ELR (cell line): Measurements from ENCODE around the gene AMBRA1.

Experiments
- DNase-seq: peaks from one replicate; pipeline ENCODE4 v3.0.0-alpha.2; 2015; ENCODE audit warnings: low read depth

Gene AMBRA1

GRCh38 chr11:46367244-46367915, 226.4 kb downstream of the AMBRA1 start:
- peak; percentile 69 for DNase-seq

- DNase-seq, result no peak
Measured at GRCh38 chr11:46366661-46367161, 227.1 kb downstream of the AMBRA1 start.

DNA sequence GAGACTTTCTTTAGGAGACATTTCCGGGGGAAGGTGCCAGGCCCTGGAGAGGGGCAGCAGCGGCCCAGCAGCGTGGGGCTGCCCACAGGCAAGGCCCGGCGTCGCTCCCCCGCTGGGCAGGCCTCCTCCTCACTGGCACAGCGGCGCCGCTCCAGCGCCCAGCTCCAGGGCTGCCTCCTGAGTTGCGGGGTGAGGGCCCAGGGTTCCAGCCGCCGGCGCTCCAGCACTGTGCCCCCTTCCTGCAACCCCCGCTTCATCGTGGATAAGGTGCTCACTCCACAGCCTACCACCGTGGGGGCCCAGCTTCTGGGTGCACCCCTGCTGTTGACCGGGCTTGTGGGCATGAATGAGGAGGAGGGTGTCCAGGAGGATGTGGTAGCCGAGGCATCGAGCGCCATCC, 227.6 kb downstream of the AMBRA1 start:
- DNase-seq, result no peak

DNA sequence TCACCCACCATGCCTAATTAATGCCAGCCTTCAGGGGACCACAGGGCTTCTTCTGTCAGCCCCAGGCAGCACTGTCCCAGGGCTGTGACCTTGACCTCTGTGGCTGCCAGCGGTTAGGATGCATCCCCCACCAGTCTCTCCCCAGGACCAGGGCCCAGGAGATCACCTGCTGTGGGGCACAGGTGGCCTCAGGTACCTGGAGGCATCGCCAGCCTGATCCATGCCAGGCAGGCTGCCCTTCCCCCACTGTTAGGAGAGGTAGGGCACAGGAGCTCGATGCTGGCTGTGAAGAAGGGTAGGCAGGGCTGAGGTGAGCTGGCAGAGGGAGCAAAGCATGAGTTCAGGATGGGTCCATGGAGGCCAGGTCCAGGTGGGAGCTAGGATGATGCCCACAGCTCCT, 229.0 kb downstream of the AMBRA1 start:
- no peak for DNase-seq

GRCh38 chr11:46364056-46364455, 229.8 kb downstream of the AMBRA1 start:
- peak; percentile 82 for DNase-seq

- peak; percentile 79 for DNase-seq
Measured at GRCh38 chr11:46363455-46364005, 230.3 kb downstream of the AMBRA1 start.

GRCh38 chr11:46363031-46363407, 230.8 kb downstream of the AMBRA1 start:
- DNase-seq, result peak; percentile 88

DNA sequence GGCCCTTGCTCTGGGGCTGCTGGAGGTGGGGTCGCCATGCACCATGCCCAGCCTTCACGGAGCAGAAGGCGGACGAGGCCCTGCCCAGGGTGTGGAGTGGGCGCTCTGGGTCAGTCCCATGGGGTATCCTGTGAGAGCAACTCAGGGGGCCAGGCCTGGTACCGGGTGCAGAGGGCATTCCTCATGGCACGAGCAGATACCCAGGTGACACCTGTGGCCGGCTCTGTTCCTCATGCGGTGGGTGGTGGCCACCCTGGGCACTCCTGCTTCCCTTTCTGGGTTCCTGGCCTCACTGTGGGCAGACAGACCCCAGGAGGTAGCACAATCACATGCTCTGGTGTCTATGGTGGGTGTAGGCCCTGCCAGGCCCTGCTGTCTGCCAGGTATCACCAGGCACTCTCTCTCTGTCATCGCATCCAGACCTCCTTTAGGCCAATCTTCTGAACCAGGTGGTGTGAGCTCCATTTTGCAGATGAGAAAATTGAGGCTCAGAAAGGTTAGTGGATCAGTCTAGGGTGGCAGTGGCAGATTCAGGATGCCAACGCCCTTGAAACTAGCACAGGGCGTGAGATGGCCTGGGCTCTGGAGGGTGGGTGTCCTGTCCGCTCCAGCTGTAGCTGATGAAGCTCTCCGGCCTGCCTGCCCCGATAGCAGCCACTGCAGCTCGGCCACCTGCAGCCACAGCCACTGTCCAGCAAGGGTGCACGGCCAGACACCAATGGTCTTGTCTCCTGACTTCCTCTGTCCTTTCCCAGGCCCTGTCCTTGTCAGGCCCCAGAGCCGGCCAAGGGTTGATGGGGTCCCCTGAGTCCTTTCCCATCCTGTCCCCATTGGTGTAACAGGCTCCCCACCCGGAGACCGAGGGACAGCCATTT, 231.4 kb downstream of the AMBRA1 start:
- DNase-seq, result no peak

DNA sequence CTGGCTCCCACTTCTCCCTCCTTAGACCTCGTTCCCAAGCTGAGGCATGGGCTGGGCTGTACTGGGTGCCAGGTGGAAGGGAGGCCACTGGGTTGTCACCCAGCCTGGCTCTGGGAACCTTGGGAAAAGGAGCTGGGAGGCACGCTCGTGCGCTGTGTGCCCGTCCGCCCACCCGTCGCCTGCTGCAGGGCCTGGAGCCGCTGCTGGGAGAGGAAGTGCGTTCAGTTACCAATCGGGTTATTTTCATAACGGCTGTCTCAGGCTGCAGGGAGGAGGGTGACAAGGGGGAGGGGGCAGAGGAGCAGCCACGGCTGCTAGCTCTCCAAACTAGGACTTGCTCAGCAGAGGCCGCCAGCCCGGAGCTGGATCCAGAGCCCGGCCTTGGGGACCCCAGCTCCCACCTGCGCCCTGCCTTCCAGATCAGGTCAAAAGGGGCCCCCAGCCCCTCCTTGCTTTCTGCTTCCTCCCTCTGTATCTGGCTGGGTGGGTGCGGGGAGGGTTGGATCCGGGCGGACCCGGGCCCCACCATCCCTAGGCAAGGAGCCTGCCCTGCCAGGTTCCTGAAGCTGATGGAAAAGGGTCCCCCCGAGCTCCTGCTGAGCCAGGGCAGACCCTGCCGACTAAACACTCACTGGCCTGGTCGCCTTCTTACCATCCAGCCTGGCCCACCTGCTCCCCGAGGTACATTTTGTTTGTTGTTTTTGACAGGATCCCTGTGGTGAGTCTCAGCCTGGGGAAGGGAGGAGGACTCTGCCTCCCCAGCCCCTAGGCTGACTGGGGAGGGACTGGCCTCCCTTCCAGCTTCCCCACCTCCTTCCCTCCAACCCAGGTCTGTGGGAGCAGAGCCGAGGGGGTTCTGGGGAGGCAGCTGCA, 232.3 kb downstream of the AMBRA1 start:
- DNase-seq, result no peak

DNA sequence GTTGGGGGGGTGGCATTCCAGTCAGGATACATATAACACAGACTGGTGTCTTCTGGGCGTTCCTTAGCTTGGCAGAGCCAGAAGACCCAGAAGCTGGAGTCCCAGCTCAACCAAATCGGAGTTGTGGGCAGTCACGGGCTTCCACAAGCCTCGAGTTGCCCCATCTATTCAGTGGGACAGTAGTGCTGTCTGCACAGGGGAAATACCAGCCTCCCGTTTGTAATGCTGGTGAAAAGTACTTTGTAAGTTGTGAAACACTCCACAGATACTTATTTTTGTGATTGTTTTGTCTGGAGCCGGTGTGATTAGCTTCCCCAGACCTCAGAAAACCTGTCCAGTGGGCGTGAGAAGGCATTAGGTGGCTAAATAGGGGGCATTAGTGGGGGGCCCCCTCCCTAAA, 232.9 kb downstream of the AMBRA1 start:
- DNase-seq, result no peak

DNA sequence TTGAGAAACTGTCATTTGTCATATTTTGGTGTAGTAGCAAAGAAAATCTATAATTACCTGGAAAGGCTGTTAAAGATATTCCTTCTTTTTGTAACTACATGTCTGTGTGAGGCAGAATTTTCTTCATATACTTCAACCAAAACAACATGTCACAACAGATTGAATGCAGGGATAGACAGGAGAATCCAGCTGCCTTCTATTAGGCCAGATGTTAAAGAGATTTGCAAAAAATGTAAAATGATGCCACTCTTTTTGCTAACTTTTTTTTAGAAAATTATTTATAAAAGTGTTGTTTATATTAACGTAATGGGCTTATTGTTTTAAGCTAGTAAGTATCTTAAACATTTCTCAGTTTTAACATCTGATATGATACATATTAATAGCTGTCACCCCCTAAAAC, 233.9 kb downstream of the AMBRA1 start:
- no peak for DNase-seq

DNA sequence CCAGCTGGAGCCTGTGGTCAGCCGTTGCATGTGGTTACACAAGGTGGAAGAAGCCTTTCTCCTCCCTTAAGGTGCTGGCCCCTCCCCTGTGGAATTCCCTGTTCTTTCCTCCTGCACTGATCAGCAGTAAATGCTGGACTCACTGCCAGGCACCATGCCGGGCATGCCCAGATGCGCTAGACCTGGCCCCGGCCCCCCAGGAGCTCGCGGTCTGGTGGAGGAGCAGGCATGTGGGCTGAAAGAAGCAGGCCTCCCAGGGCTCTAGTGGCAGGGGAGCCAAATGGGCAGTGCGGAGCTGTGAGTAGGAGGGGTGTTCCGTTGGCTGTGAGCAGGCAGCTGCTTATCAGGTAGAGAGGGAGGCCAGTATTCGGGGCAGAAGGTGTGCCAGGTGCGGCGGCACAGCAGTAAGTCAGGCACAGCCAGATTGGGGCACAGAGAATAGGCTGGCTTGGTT, 236.3 kb downstream of the AMBRA1 start:
- DNase-seq, result no peak

- DNase-seq, result peak; percentile 67
Measured at GRCh38 chr11:46356924-46357482, 236.8 kb downstream of the AMBRA1 start.

DNA sequence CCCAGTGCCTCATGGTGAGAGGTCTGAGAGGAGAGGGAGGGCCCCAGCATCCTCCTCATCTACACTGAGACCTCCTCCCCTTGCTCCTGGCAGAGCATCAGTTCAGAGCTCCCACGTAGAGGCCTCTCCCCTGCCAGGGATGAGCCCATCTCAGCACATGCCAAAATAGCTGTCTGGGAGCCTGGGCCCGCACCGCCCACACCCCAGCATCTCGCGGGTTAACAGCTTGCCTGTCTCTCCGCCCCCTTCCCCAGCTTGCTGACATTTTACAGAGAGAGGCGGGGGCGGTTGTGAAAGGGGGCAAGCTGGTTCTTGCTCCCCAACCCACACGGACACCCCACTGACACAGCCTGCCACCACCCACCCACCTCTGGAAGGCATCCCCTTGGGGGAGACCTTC, 240.1 kb downstream of the AMBRA1 start:
- DNase-seq, result no peak

DNA sequence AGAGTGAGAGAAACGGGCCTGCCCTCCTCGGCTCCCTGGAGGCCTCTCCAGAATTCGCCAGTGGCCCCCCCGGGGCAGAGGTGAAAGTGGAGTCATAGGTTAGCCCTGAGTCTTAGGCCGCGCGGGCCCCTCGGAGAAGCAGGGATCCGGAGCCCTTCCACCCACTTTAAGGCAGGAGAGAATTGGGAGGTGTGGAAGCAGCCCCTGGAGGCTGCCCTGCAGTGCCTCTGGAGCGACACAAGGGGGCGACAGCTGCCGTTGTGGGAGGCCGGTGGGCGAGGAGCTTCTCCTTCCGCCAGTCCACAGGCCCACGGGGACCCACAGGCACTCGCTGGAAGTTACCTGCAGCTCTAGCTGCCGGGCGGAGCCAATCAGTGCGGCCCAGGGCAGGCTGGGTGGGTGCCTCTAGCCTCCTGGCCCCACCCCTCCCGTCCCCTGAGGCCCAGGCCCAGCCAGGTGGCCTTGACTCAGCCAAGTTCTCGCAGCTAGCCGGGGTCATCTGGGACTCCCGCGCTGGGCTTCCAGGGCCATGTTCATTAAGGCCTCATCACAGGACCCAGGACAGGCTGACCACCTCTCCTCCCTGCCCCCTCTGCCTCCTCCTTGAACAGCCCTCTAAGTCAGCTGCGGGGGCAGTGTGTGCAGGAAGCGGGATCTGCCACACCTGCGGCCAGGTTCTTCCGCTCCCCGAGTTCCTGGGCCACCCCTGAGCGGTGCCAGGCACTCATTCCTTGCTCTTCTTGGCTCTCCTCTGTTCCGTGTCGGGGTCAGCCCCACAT, 241.6 kb downstream of the AMBRA1 start:
- DNase-seq, result peak; percentile 56

GRCh38 chr11:46351606-46352005, 242.2 kb downstream of the AMBRA1 start:
- DNase-seq, result no peak

GRCh38 chr11:46351148-46351547, 242.7 kb downstream of the AMBRA1 start:
- no peak for DNase-seq

GRCh38 chr11:46350695-46351094, 243.1 kb downstream of the AMBRA1 start:
- no peak for DNase-seq

DNA sequence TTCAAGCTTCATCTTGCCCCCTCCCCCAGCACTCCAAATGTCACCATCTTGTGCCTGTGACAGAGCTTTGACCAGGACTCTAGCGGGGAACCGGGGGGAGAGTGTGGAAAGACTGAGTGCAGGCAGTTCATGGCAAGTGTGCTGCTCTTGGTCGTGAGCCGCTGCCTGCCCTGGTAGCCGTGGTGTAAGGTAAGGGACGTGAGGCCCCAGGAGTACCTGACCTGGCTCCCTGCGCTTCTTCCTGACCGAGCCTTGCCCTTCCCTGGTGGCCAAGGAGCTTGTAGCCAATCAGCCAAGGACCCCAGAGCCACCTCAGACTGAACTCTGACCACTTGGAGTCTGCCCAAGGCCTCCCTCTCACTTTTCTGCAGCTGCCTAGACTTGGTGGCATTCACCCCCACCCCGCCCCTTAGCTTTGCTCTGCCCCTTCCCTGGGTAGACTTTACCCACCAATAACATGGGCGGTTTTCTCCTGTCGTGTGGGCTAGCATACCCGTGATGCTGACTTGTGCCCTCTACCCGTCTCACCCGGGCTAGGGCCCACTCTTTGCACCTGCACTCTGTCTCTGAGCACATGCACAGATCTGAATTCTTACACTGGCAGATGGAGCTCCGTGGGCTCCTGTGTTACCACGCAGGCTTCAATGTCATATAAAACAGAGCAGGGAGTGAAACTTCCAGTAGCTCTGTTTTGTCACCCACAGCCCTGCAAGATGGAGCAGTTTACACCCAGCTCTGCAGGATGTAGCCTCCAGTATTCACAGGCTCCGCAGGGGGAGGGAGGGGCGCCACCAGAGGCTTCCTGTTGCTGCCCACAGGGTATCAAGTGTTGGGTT, 245.0 kb downstream of the AMBRA1 start:
- DNase-seq, result no peak
